Mesendoderm (in vitro differentiated cells): ENCODE measurements around the gene KAZN.

Experiments
- DNase-seq: peaks from one replicate; pipeline ENCODE4 v3.0.0; 2013
- H2AK5ac ChIP-seq: 2 replicates; pipeline ENCODE4 v1.6.1; 2013; ENCODE audit warnings: low read length, inconsistent platforms
- H2BK120ac ChIP-seq: 2 replicates; pipeline ENCODE4 v1.6.1; 2013; ENCODE audit warnings: low read depth, mild to moderate bottlenecking, low read length, moderate library complexity, mixed read lengths
- H2BK15ac ChIP-seq: replicated peaks from 2 replicates; pipeline ENCODE4 v1.6.1; 2013; ENCODE audit warnings: low read depth, mild to moderate bottlenecking, moderate library complexity
- H2BK5ac ChIP-seq: 2 replicates; pipeline ENCODE4 v1.6.1; 2013; ENCODE audit warnings: low read length, inconsistent platforms
- H3K18ac ChIP-seq: 2 replicates; pipeline ENCODE4 v1.6.1; 2013; ENCODE audit warnings: mild to moderate bottlenecking, low read length, mixed read lengths
- H3K23ac ChIP-seq: one replicate; pipeline ENCODE4 v1.6.1; 2013; ENCODE audit warnings: low read length
- H3K27ac ChIP-seq: 2 replicates; pipeline ENCODE4 v1.5.1; 2013; ENCODE audit warnings: low read depth, mild to moderate bottlenecking, inconsistent platforms, low read length, moderate library complexity
- H3K27me3 ChIP-seq: 2 replicates; pipeline ENCODE4 v1.6.1; 2013; ENCODE audit warnings: low read length, control low read depth, mild to moderate bottlenecking, inconsistent platforms; ENCODE audit not compliant: insufficient read depth, poor library complexity
- H3K36me3 ChIP-seq: 2 replicates; pipeline ENCODE4 v1.6.1; 2013; ENCODE audit warnings: low read length, inconsistent platforms; ENCODE audit not compliant: control insufficient read depth, insufficient read depth
- H3K4ac ChIP-seq: one replicate; pipeline ENCODE4 v1.6.1; 2013; ENCODE audit warnings: low read depth, mild to moderate bottlenecking, low read length, moderate library complexity
- H3K4me1 ChIP-seq: 2 replicates; pipeline ENCODE4 v1.6.1; 2013; ENCODE audit warnings: low read depth, low read length, inconsistent platforms; ENCODE audit not compliant: control insufficient read depth
- H3K4me2 ChIP-seq: 2 replicates; pipeline ENCODE4 v1.6.1; 2013; ENCODE audit warnings: low read length
- H3K4me3 ChIP-seq: 2 replicates; pipeline ENCODE4 v1.5.1; 2013; ENCODE audit warnings: mild to moderate bottlenecking, low read length
- H3K56ac ChIP-seq: one replicate; pipeline ENCODE4 v1.6.1; 2013; ENCODE audit warnings: low read length
- H3K79me1 ChIP-seq: 2 replicates; pipeline ENCODE4 v1.6.1; 2013; ENCODE audit warnings: low read length, inconsistent platforms
- H3K79me2 ChIP-seq: 2 replicates; pipeline ENCODE4 v1.6.1; 2013; ENCODE audit warnings: mild to moderate bottlenecking, low read length; ENCODE audit not compliant: control insufficient read depth, insufficient read depth
- H3K9ac ChIP-seq: 2 replicates; pipeline ENCODE4 v1.6.1; 2013; ENCODE audit warnings: low read length, inconsistent platforms
- H4K5ac ChIP-seq: one replicate; pipeline ENCODE4 v1.6.1; 2013; ENCODE audit warnings: low read length
- H4K8ac ChIP-seq: one replicate; pipeline ENCODE4 v1.6.1; 2013; ENCODE audit warnings: low read depth, mild to moderate bottlenecking, control low read depth, low read length, moderate library complexity
- WGBS: extraction: QIAGEN DNeasy Blood & Tissue Kit; methylation state at CpG from one replicate; pipeline ENCODE4 v1.1.7; 2013; ENCODE audit warnings: low lambda C conversion rate, missing lambda C conversion rate; ENCODE audit not compliant: insufficient coverage; ENCODE audit errors: extremely low coverage; 5-methylcytosine and 5-hydroxymethylcytosine counted together

Gene KAZN

DNA sequence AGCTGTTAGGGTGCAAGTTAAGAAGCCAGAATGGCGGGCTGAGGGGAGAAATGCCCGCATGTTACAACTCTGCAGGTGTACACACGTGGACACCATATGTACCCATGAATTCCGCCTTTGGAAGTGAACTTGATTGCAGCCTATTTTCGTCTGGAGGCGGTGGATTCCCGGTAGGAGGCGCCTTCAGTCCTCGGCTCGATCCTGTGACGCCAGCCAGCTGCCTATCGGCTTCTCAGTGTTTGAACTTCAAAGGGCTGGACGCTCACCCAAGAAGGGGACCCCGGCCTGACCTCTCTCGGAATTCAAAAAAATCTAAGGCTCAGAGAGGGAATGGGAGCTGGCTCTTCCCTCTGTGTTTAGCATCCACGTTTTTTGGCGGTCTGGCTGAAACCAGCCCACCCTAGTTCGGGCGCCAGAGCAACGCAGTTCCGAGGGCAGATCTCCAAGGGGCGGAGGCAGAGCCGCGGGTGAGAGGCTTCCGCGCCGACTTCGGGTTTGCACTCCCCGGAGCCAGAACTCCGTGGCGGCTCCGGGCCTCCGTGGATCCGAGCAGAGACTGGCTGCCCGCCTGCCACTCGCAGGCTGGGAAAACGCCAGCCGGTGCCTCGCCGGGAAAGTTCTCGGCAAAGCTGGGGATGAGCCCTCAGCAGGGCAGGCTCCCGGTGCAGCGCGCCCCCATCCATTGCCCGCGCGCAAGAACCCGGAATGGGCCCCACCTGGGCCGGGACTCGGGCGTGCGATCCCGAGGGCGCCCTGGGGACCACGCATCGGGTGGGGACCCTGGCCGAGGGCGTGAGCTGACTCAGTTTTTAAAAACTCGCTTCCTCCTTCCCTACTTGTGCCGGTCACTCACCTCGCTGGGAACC, 554.1 kb downstream of the KAZN start:
- Histone ChIP-seq H2BK5ac (no peak overlapping the region), H3K18ac (no peak overlapping the region), H3K4me1 (no peaks in the 10 kb centered on the region), H3K79me2 (no peaks in the 10 kb centered on the region), H3K27ac (no peak overlapping the region), H3K36me3 (no peaks in the 10 kb centered on the region), H2AK5ac (no peak overlapping the region), H3K4me2 (peak overlapping the region; percentile 86), H3K4me3 (peak overlapping the region; percentile 50), H3K9ac (peak overlapping the region; percentile 66), H3K4ac (no peak overlapping the region), H3K27me3 (no peaks in the 10 kb centered on the region), H2BK15ac (no peak overlapping the region), H3K23ac (no peak overlapping the region), H3K56ac (peak overlapping the region; percentile 83), H4K5ac (no peak overlapping the region), H3K79me1 (peaks cover 2% of the 10 kb centered on the region), H2BK120ac (no peak overlapping the region), H4K8ac (no peak overlapping the region)
- DNase-seq = peak; percentile 92
- no CpG with 5 or more reads among the region's 61 CpGs for WGBS

DNA sequence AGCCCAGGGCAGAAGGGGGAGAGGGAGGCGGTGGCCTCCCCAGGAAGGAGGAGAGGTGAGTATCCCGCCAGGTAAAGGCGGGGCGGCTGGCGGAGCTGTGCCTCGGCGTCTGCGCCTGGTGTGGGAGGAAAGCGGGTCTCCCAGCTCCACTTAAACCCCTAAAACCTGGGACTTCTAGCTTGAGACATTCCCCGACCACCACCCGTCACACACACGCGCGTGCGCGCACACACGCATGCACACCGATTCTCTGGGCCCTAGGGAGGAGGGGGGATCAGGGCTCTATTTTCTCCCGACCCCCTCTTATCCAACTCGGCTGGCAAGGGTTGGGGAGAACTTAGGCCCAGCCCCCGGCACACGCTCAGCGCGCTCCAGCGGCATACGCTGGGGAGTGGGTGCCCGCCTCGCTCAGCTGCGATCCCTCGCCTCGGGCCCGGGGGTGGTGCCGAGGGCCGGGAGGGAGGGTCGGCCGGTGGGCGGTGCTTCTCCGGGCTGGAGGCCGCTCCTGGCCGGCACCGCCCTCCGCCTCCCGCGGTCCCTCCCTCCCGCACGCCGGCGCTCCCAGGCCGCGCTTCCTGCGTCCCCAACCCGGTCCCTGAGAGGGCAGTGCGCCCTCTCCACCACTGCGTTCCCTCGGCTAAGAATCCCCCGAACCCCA, 554.8 kb downstream of the KAZN start, which contains the start of gene TMEM51:
Gene TMEM51 (plus strand): TSS at position 564 of the 658 bp plus-strand sequence. CDS start 61,341 bp downstream, outside the sequence.
- no peak within 1 kb of the TSS for H3K27ac ChIP-seq
- H2BK5ac ChIP-seq = no peak within 1 kb of the TSS
- H3K23ac ChIP-seq = peak within 1 kb of the TSS; percentile 68
- H3K27me3 ChIP-seq = no peaks in the 10 kb centered on the region
- peak within 1 kb of the TSS; percentile 68 for H3K9ac ChIP-seq
- peak within 1 kb of the TSS; percentile 86 for H3K4me2 ChIP-seq
- H3K79me2 ChIP-seq = no peaks in the 10 kb centered on the region
- H3K18ac ChIP-seq = peak within 1 kb of the TSS; percentile 55
- H3K4me1 ChIP-seq = no peaks in the 10 kb centered on the region
- WGBS = no CpG with 5 or more reads among the region's 56 CpGs
- H2AK5ac ChIP-seq = no peak within 1 kb of the TSS
- H3K79me1 ChIP-seq = peaks cover 2% of the 10 kb centered on the region
- H3K36me3 ChIP-seq = no peaks in the 10 kb centered on the region
- H3K4me3 ChIP-seq = peak within 1 kb of the TSS; percentile 53
- no peak within 1 kb of the TSS for H4K8ac ChIP-seq
- no peak within 1 kb of the TSS for H2BK120ac ChIP-seq
- no peak within 1 kb of the TSS for H2BK15ac ChIP-seq
- H4K5ac ChIP-seq = no peak within 1 kb of the TSS
- DNase-seq = peak; percentile 90
- no peak within 1 kb of the TSS for H3K4ac ChIP-seq
- peak within 1 kb of the TSS; percentile 87 for H3K56ac ChIP-seq

DNA sequence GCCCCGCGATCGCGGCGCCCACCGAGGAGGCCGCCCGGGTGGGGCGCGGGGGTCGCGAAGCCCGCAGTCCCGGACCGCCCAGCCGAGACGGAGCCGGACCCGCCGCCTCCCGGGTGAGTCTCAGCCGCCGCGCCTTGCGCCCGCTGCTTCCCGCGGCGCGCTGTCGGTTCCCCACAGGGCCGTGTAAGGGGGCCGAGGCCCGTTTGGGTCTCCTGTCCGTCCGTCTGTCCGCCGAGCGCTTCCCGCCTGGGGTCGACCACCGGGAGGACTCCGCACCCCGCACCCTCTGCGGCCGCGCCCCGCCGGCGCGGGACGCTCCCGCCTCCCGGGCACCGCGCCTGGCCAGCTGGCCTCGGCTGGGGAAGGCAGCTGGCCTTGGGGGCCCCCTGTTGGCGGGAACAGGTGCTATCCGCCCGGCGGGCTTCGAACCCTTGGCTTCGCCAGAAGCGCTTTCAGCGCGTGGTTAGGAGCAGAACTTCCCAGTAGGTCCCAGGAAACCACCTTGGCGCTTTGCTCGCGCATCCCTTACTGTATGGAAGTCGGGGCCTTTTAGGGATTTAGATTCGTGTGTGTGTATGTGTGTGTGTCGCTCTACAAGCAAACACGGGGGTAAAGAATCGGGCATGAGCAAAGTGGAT, 555.5 kb downstream of the KAZN start:
- H3K9ac ChIP-seq = peak overlapping the region; percentile 68
- no peaks in the 10 kb centered on the region for H3K36me3 ChIP-seq
- H3K56ac ChIP-seq = peak overlapping the region; percentile 87
- H4K8ac ChIP-seq = no peak overlapping the region
- no peak overlapping the region for H3K27ac ChIP-seq
- H3K79me1 ChIP-seq = peaks cover 2% of the 10 kb centered on the region
- no peaks in the 10 kb centered on the region for H3K4me1 ChIP-seq
- peak overlapping the region; percentile 53 for H3K4me3 ChIP-seq
- no peaks in the 10 kb centered on the region for H3K79me2 ChIP-seq
- H3K23ac ChIP-seq = no peak overlapping the region
- WGBS = no CpG with 5 or more reads among the region's 74 CpGs
- no peak overlapping the region for H2BK5ac ChIP-seq
- peak overlapping the region; percentile 84 for H3K4me2 ChIP-seq
- DNase-seq = peak; percentile 76
- H3K18ac ChIP-seq = peak overlapping the region; percentile 55
- H3K4ac ChIP-seq = no peak overlapping the region
- H2BK120ac ChIP-seq = no peak overlapping the region
- no peak overlapping the region for H4K5ac ChIP-seq
- H2AK5ac ChIP-seq = no peak overlapping the region
- H3K27me3 ChIP-seq = no peaks in the 10 kb centered on the region
- no peak overlapping the region for H2BK15ac ChIP-seq

DNA sequence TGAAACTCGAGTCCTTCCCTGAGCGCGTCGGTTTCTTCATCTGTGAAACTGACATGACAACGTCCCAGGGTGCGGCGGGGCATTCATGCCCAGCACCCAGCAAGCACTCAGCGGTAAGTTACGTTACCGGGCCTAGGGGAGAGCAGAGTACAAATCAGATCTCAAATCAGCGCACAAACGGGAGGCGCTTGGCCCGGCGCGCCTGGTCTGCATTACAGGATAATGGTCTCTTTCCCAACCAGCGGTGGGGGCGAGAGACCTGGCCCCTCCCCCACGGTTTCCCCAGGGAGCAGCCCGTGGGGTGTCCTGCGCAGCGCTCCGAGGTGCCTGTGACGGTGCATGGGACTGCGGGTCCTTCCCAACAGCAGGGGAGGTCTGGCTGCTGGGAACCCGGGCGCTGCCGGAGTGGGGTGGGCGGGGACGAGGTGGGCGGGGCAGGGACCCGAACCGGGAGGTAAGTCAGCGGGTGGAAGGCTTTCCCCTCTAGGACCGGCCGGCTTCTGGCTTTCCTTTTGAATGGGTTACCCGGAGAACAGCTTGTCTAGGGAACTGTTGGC, 556.1 kb downstream of the KAZN start:
- Histone ChIP-seq H2BK15ac (no peak overlapping the region), H4K5ac (no peak overlapping the region), H2BK5ac (no peak overlapping the region), H3K27me3 (no peaks in the 10 kb centered on the region), H3K4me2 (peak overlapping the region; percentile 84), H3K18ac (no peak overlapping the region), H3K79me1 (peaks cover 4% of the 10 kb centered on the region), H3K4ac (no peak overlapping the region), H2AK5ac (no peak overlapping the region), H4K8ac (no peak overlapping the region), H3K4me3 (peak overlapping the region; percentile 8), H3K4me1 (no peaks in the 10 kb centered on the region), H3K56ac (peak overlapping the region; percentile 65), H3K36me3 (no peaks in the 10 kb centered on the region), H3K9ac (peak overlapping the region; percentile 55), H3K23ac (peak overlapping the region; percentile 68), H3K27ac (no peak overlapping the region), H3K79me2 (no peaks in the 10 kb centered on the region), H2BK120ac (no peak overlapping the region)
- WGBS = no CpG with 5 or more reads among the region's 37 CpGs
- DNase-seq = no peak

DNA sequence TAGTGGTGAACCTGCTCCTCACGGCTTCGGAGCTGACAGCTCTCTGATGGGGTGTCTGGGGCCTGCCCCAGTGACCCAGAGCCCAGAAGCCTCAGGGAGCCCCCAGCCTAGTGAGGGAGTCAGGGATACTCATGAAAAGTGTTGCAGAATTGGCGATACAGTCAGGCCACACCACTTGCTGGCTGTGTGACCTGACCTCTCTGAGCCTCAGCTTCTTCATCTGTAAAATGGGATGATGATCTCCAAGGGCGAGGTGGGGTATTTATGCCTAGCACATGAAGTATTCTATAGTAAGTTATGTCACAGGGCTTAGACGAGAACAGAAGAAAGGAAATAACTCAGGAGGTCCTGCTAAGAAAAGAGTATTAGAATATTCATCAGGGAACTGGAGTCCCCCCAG, 556.7 kb downstream of the KAZN start:
- Histone ChIP-seq H3K79me1 (peaks cover 4% of the 10 kb centered on the region), H3K4ac (no peak overlapping the region), H4K5ac (no peak overlapping the region), H3K9ac (no peak overlapping the region), H3K27ac (no peak overlapping the region), H3K56ac (no peak overlapping the region), H3K18ac (no peak overlapping the region), H2BK120ac (no peak overlapping the region), H3K36me3 (no peaks in the 10 kb centered on the region), H3K4me1 (no peaks in the 10 kb centered on the region), H3K4me2 (no peak overlapping the region), H2BK15ac (no peak overlapping the region), H3K27me3 (no peaks in the 10 kb centered on the region), H3K79me2 (no peaks in the 10 kb centered on the region), H3K4me3 (no peak overlapping the region), H4K8ac (no peak overlapping the region), H3K23ac (no peak overlapping the region), H2AK5ac (no peak overlapping the region), H2BK5ac (no peak overlapping the region)
- no CpG with 5 or more reads among the region's 5 CpGs for WGBS
- no peak for DNase-seq
